Activated naive CD4-positive, alpha-beta T cell treated with anti-CD3 and anti-CD28 coated beads, Interleukin-2, amount 50 U/mL, for 24 hours (primary cell): ENCODE measurements around the gene TRNAU1AP.
"Not testable (repeated sequence)": the region's sequence is repeated elsewhere in the genome, so short reads cannot be mapped to it uniquely, and the experiment has no call there.

Experiments
- H3K27ac Mint-ChIP-seq: one replicate; pipeline ENCODE4 v1.8.0; 2021; ENCODE audit warnings: mild to moderate bottlenecking, mixed read lengths
- H3K27me3 Mint-ChIP-seq: one replicate; pipeline ENCODE4 v1.8.0; 2021; ENCODE audit warnings: mixed read lengths
- H3K36me3 Mint-ChIP-seq: one replicate; pipeline ENCODE4 v1.8.0; 2021; ENCODE audit warnings: mixed read lengths
- H3K4me1 Mint-ChIP-seq: one replicate; pipeline ENCODE4 v1.8.0; 2021; ENCODE audit warnings: mixed read lengths
- H3K4me3 Mint-ChIP-seq: one replicate; pipeline ENCODE4 v1.8.0; 2021; ENCODE audit warnings: mild to moderate bottlenecking, mixed read lengths
- H3K9me3 Mint-ChIP-seq: one replicate; pipeline ENCODE4 v1.8.0; 2021; ENCODE audit warnings: mixed read lengths

TRNAU1AP gene

GRCh38 chr1:28552758-28553663, at the start of gene TRNAU1AP:
TSS of gene TRNAU1AP (plus strand) at chr1:28553085. CDS start at chr1:28553111, 26 bp downstream.
- Mint-ChIP-seq H3K4me1 (peaks cover 27% of the 10 kb centered on the region), H3K27me3 (no peaks in the 10 kb centered on the region), H3K27ac (peak within 1 kb of the TSS; percentile 97)

DNA sequence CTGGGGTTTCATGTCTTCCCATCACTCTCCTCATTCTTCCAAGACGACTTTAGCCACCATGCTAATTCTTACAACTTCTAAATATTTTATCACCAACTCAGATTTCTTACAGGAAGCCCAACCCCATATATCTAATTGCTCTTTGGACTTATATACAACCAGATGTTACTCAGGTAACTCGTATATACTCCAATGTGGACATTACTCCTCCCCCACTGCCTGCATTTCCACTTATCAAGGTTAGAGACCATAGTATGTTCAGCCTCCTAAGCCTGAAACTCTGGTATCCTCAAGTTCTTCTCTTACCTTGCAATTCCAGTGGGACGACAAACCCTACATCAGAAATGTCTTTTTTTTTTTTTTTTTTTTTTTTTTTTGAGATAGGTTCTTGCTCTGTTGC, 49.8 kb upstream of the TRNAU1AP start:
- peaks cover 7% of the 10 kb centered on the region for H3K4me1 Mint-ChIP-seq
- no peaks in the 10 kb centered on the region for H3K9me3 Mint-ChIP-seq
- no peak overlapping the region for H3K27ac Mint-ChIP-seq
- H3K27me3 Mint-ChIP-seq, result no peaks in the 10 kb centered on the region
- peaks cover 24% of the 10 kb centered on the region for H3K36me3 Mint-ChIP-seq
- no peak overlapping the region for H3K4me3 Mint-ChIP-seq

More at GRCh38 chr1:28552758-28553663, at the start of gene TRNAU1AP:
- Mint-ChIP-seq H3K36me3 (peaks cover 7% of the 10 kb centered on the region), H3K9me3 (no peaks in the 10 kb centered on the region), H3K4me3 (peak within 1 kb of the TSS; percentile 98)

DNA sequence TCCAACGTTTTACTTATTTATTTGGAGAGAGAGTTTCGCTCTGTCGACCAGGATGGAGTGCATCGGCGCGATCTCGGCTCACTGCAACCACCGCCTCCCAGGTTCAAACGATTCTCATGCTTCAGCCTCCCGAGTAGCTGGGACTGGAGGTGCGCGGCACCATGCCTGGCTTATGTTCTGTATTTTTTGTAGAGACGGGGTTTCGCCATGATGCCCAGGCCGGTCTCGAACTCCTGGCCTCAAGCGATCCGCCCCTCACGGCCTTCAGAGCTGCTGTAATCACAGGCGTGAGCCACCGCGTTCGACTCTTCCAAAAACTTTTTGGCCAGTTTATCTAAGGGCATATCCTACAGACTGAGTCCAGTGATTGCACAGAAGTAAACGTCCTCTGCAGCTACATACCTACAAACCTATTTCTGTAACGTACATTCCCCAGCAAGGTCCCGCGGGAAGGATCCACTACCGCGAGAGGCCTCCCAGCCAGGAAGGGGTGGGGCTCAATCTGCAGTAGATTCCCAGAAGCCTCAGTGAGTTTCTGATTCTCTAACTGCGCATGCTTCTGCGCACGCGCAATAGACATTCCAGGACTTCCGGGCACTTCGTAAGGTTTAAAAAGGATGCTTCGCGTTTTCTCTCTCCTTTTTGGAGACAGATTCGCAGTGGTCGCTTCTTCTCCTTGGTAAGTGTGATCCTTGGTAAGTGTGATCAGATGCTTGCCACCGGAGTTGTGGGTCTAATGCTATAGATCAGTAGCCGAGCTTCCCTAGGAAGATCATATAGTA, 47.3 kb upstream of the TRNAU1AP start, which contains the start of gene RCC1:
Gene RCC1, plus strand, starts transcription at position 638 of the 782 bp plus-strand sequence. CDS start 23,824 bp downstream, outside the sequence.
- H3K4me1 Mint-ChIP-seq, result peaks cover 29% of the 10 kb centered on the region
- H3K4me3 Mint-ChIP-seq, result peak within 1 kb of the TSS; percentile 99
- peaks cover 46% of the 10 kb centered on the region for H3K36me3 Mint-ChIP-seq
- H3K27me3 Mint-ChIP-seq, result no peaks in the 10 kb centered on the region
- peak within 1 kb of the TSS; percentile 100 for H3K27ac Mint-ChIP-seq
- H3K9me3 Mint-ChIP-seq, result no peaks in the 10 kb centered on the region

DNA sequence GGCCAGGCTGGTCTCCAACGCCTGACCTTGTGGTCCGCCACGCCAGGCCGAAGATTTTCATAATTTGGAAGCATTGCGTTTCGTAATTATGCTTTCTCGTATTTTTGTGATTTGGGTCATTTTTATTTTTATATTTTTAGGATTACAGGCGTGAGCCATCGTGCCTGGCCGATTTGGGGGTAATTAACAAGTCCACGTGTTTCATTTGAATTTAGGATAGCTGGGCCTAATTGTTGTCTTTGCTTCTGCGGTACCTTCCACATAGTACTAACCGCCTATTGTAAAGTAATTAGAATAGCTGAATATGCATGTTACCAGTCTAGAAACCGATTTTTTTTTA, 46.0 kb upstream of the TRNAU1AP start:
- peaks cover 48% of the 10 kb centered on the region for H3K36me3 Mint-ChIP-seq
- H3K27ac Mint-ChIP-seq, result peak overlapping the region; percentile 100
- peak overlapping the region; percentile 99 for H3K4me3 Mint-ChIP-seq
- H3K27me3 Mint-ChIP-seq, result no peaks in the 10 kb centered on the region
- no peaks in the 10 kb centered on the region for H3K9me3 Mint-ChIP-seq
- H3K4me1 Mint-ChIP-seq, result peaks cover 33% of the 10 kb centered on the region

- H3K27ac Mint-ChIP-seq, result peak overlapping the region; percentile 100
- no peaks in the 10 kb centered on the region for H3K27me3 Mint-ChIP-seq
- peaks cover 51% of the 10 kb centered on the region for H3K36me3 Mint-ChIP-seq
- H3K4me1 Mint-ChIP-seq, result peaks cover 36% of the 10 kb centered on the region
- H3K9me3 Mint-ChIP-seq, result no peaks in the 10 kb centered on the region
- peak overlapping the region; percentile 99 for H3K4me3 Mint-ChIP-seq
These were observed 45.6 kb upstream of the TRNAU1AP start for GRCh38 chr1:28507247-28507645.

DNA sequence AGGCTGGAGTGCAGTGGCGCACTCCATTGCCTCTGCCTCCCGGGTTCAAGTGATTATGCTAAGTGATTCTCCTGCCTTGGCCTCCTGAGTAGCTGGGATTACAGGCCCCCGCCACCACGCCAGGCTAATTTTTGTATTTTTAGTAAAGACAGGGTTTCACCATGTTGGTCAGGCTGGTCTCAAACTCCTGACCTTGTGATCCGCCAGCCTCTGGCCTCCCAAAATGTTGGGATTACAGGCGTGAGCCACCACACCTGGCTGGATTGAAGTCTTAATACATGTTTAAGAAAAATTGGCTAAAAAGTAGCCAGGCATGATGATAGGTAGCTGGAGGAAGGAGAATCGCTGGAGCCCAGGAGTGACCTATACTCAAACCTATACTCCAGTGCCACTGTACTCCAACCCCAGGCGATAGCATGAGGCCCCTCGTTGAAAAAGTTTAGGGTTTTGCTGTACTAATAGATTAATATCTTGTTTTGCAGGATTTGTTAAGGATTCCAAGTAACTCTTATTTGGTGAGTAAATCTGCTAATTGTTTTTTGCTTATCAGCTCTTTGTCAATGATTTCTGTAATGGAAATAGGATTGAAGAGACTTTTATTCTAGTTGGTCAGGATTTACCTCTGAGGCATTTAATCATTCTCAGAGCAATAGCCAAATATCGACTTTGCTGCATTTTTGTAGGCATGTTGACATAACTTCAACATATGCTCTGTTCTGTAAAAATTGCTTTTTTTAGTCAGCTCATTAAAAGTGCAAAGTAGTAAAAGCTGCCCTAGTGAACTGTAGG, 45.0 kb upstream of the TRNAU1AP start:
- Mint-ChIP-seq H3K27me3 (no peaks in the 10 kb centered on the region), H3K9me3 (no peaks in the 10 kb centered on the region), H3K27ac (peak overlapping the region; percentile 100), H3K4me1 (peaks cover 41% of the 10 kb centered on the region), H3K4me3 (peak overlapping the region; percentile 99), H3K36me3 (peaks cover 55% of the 10 kb centered on the region)

DNA sequence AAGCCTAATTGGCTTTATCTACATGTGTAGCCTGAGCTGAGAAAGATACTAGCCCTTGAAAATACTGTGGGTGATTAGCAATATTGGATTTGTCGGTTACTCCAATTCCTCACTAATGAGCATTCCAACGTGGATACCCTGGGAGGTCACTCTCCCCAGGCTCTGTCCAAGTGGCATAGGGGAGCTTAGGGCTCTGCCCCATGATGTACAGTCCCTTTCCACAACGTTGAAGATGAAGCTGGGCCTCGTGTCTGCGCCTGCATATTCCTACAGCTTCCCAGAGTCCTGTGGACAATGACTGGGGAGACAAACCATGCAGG, 44.5 kb upstream of the TRNAU1AP start:
- peaks cover 55% of the 10 kb centered on the region for H3K36me3 Mint-ChIP-seq
- H3K27me3 Mint-ChIP-seq, result no peaks in the 10 kb centered on the region
- peak overlapping the region; percentile 100 for H3K27ac Mint-ChIP-seq
- H3K4me1 Mint-ChIP-seq, result peaks cover 41% of the 10 kb centered on the region
- no peaks in the 10 kb centered on the region for H3K9me3 Mint-ChIP-seq
- peak overlapping the region; percentile 99 for H3K4me3 Mint-ChIP-seq

DNA sequence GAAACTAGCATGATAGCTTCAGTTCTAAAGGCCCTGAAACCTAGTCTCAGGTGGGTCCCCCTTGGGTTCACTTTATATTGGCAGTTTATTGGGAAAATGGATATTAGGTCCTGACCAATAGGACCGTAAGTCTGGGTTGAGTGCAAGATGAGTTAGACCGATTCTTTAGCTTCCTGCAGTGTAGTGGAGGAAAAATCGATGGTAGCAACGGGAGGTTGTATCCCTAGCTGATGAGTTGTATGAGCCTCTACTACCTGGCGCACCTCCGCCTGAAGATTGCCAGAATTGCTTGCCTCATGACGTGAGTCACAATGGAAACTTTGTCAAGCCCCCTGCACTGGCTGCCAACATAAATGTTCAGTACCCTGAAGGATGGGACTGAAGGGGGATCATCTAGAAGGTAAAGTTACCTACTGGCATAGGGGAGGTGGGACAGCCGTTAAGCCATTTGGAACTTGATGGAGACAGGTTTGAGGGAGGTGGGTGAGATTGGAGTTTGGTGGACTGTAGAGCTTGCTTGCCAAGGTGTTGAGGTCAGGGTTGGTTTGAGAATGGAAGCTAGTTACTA, 43.1 kb upstream of the TRNAU1AP start:
- Mint-ChIP-seq H3K4me3 (peak overlapping the region; percentile 99), H3K36me3 (peaks cover 57% of the 10 kb centered on the region), H3K27ac (peak overlapping the region; percentile 100), H3K9me3 (no peaks in the 10 kb centered on the region), H3K27me3 (no peaks in the 10 kb centered on the region), H3K4me1 (peaks cover 43% of the 10 kb centered on the region)

DNA sequence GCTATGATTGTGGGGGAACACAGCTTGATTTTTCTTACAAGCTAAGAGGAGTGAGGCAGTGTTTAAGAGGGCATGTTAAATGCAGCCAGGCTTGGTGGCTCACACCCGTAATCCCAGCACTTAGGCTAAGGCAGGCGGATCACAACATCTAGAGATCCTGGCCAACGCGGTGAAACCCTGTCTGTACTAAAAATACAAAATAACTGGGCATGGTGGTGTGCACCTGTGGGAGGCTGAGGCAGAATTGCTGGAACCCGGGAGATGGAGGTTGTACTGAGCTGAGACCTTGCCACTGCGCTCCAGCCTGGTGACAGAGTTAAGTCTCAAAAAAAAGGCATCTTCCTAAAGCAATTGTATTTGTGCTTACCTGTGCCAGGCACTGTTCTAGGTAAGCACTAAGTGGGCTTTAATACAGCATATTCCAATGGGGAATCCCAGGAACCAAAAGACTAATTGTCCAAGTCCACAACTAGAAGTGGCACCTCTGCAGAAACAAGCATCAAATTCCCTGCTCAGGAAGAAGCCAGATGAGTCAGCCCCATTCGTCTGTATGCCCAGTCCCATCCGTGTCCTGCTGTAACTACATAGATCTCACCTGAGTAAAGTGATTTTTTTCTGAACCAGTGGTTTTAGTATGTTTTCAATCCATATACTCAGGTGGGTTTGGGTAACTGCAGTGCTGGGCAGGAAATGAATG, 42.5 kb upstream of the TRNAU1AP start:
- Mint-ChIP-seq H3K36me3 (peaks cover 57% of the 10 kb centered on the region), H3K4me1 (peaks cover 43% of the 10 kb centered on the region), H3K9me3 (no peaks in the 10 kb centered on the region), H3K27ac (peak overlapping the region; percentile 100), H3K27me3 (no peaks in the 10 kb centered on the region), H3K4me3 (peak overlapping the region; percentile 99)

- Mint-ChIP-seq H3K4me3 (peak overlapping the region; percentile 99), H3K27ac (peak overlapping the region; percentile 100), H3K27me3 (no peaks in the 10 kb centered on the region), H3K9me3 (no peaks in the 10 kb centered on the region), H3K4me1 (peaks cover 39% of the 10 kb centered on the region), H3K36me3 (peaks cover 52% of the 10 kb centered on the region)
These were observed 41.9 kb upstream of the TRNAU1AP start for GRCh38 chr1:28510970-28511440.

GRCh38 chr1:28512058-28512611, 40.8 kb upstream of the TRNAU1AP start:
- H3K4me1 Mint-ChIP-seq, result peaks cover 44% of the 10 kb centered on the region
- H3K27ac Mint-ChIP-seq, result peak overlapping the region; percentile 88
- no peaks in the 10 kb centered on the region for H3K9me3 Mint-ChIP-seq
- no peaks in the 10 kb centered on the region for H3K27me3 Mint-ChIP-seq
- peak overlapping the region; percentile 99 for H3K4me3 Mint-ChIP-seq
- H3K36me3 Mint-ChIP-seq, result peaks cover 44% of the 10 kb centered on the region

DNA sequence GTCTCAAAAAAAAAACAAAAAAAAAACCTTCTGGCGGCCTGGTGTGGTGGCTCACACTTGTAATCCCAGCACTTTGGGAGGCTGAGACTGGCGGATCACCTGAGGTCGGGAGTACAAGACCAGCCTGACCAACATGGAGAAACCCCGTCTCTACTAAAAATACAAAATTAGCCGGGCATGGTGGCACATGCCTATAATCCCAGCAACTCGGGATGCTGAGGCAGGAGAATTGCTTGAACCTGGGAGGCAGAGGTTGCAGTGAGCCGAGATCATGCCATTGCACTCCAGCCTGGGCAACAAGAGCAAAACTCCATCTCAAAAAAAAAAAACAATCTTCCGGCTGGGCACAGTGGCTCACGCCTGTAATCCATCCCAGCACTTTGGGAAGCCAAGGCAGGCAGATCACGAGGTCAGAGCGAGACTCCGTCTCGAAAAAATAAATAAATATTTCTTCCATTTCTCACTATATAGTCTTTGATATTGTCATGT, 38.4 kb upstream of the TRNAU1AP start:
- not testable (repeated sequence) for H3K4me3 Mint-ChIP-seq, H3K9me3 Mint-ChIP-seq, H3K27me3 Mint-ChIP-seq
- Mint-ChIP-seq H3K27ac (peak overlapping the region; percentile 82), H3K4me1 (peaks cover 47% of the 10 kb centered on the region), H3K36me3 (peaks cover 25% of the 10 kb centered on the region)

DNA sequence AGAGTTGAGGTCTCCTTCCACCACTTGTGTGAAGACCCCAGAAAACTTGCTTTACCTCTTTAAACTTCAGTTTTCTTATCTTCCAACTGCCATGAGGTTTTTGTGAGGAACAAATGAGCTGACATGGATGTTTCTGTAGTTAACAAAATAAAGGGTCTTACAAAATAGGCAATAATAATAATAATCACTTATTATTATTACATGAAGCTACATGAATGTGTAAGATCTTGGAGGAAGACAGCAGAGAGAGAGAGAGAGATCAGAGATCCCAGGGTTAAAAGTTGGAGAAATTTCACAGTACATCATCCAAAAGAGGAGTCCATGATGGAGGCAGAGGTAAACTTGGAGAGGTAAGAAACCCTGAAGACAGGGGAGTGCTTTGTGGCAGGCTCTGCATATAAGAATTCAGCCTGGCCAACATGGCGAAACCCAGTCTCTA, 36.3 kb upstream of the TRNAU1AP start:
- Mint-ChIP-seq H3K4me1 (peaks cover 33% of the 10 kb centered on the region), H3K27ac (no peak overlapping the region), H3K36me3 (peaks cover 14% of the 10 kb centered on the region), H3K4me3 (no peak overlapping the region), H3K9me3 (no peaks in the 10 kb centered on the region), H3K27me3 (no peaks in the 10 kb centered on the region)

DNA sequence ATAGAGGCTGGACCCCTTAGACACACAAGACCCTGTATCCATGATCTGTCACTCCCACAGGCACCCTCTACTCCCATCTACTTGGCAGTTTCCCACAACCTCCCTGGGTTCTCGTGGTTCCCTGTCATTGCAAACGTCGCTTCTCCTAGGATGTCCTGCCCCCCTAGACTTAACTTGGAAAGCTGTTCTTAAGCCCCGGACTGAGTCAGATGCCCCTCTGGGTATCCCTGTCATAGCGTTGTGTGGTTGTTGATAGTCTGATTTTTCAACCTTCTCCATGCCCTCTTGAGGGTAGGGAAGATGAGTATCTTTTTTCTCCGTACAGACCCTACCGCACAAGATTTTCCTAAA, 35.3 kb upstream of the TRNAU1AP start:
- Mint-ChIP-seq H3K9me3 (no peaks in the 10 kb centered on the region), H3K4me3 (peak overlapping the region; percentile 89), H3K27me3 (no peaks in the 10 kb centered on the region), H3K36me3 (peaks cover 7% of the 10 kb centered on the region), H3K27ac (peak overlapping the region; percentile 95), H3K4me1 (peaks cover 34% of the 10 kb centered on the region)
